Measurements from ENCODE around the gene ROBO1. TPM values are rescaled to one million over a fixed set of nuclear protein-coding genes. Genes with fewer than 3 reads are reported as not detected.
"Not testable (repeated sequence)": the region's sequence is repeated elsewhere in the genome, so short reads cannot be mapped to it uniquely, and the experiment has no call there.

The ROBO1 gene
- 11.2 and 12.2 TPM in 2 replicates for total RNA-seq (2014; rRNA removed; shearing (Covaris generic))

- no peak for DNase-seq (ENCODE audit: low spot score)
Measured at GRCh38 chr3:79767905-79768267, at the start of gene ROBO1. ROBO1 (minus strand) TSS chr3:79767998.

- no peak for DNase-seq (ENCODE audit: low spot score)
Measured at GRCh38 chr3:79817224-79817623, 49.4 kb upstream of the ROBO1 start.

GRCh38 chr3:79815478-79815877, 47.7 kb upstream of the ROBO1 start:
- no peak for DNase-seq (ENCODE audit: low spot score)

- DNase-seq (ENCODE audit: low spot score), result no peak
Measured at GRCh38 chr3:79810581-79810980, 42.8 kb upstream of the ROBO1 start.

- DNase-seq (ENCODE audit: low spot score), result no peak
Measured at GRCh38 chr3:79810092-79810491, 42.3 kb upstream of the ROBO1 start.

GRCh38 chr3:79809106-79809505, 41.3 kb upstream of the ROBO1 start:
- DNase-seq (ENCODE audit: low spot score), result no peak

GRCh38 chr3:79808515-79808914, 40.7 kb upstream of the ROBO1 start:
- no peak for DNase-seq (ENCODE audit: low spot score)

GRCh38 chr3:79790177-79790576, 22.4 kb upstream of the ROBO1 start:
- not testable (repeated sequence) for DNase-seq (ENCODE audit: low spot score)

GRCh38 chr3:79773291-79773690, 5.5 kb upstream of the ROBO1 start:
- no peak for DNase-seq (ENCODE audit: low spot score)

- no peak for DNase-seq (ENCODE audit: low spot score)
Measured at GRCh38 chr3:79769229-79769628, 1.4 kb upstream of the ROBO1 start.

GRCh38 chr3:79767194-79767904, 449 bp downstream of the ROBO1 start:
- DNase-seq (ENCODE audit: low spot score), result no peak

GRCh38 chr3:79766496-79767193, 1.2 kb downstream of the ROBO1 start:
- DNase-seq (ENCODE audit: low spot score), result no peak

GRCh38 chr3:79765911-79766310, 1.9 kb downstream of the ROBO1 start:
- no peak for DNase-seq (ENCODE audit: low spot score)

- no peak for DNase-seq (ENCODE audit: low spot score)
Measured at GRCh38 chr3:79761441-79761840, 6.4 kb downstream of the ROBO1 start.

GRCh38 chr3:79751703-79752102, 16.1 kb downstream of the ROBO1 start:
- no peak for DNase-seq (ENCODE audit: low spot score)

- no peak for DNase-seq (ENCODE audit: low spot score)
Measured at GRCh38 chr3:79737530-79737929, 30.3 kb downstream of the ROBO1 start.

- DNase-seq (ENCODE audit: low spot score), result no peak
Measured at GRCh38 chr3:79729096-79729495, 38.7 kb downstream of the ROBO1 start.

GRCh38 chr3:79726786-79727185, 41.0 kb downstream of the ROBO1 start:
- DNase-seq (ENCODE audit: low spot score), result no peak

GRCh38 chr3:79724206-79724605, 43.6 kb downstream of the ROBO1 start:
- DNase-seq (ENCODE audit: low spot score), result no peak

- DNase-seq (ENCODE audit: low spot score), result no peak
Measured at GRCh38 chr3:79690072-79690471, 77.7 kb downstream of the ROBO1 start.

- DNase-seq (ENCODE audit: low spot score), result no peak
Measured at GRCh38 chr3:79685108-79685507, 82.7 kb downstream of the ROBO1 start.

GRCh38 chr3:79684041-79684440, 83.8 kb downstream of the ROBO1 start:
- DNase-seq (ENCODE audit: low spot score), result no peak

GRCh38 chr3:79672731-79673130, 95.1 kb downstream of the ROBO1 start:
- DNase-seq (ENCODE audit: low spot score), result no peak

- no peak for DNase-seq (ENCODE audit: low spot score)
Measured at GRCh38 chr3:79672075-79672474, 95.7 kb downstream of the ROBO1 start.
